ENCODE measurements around the gene CFAP74. TPM values are rescaled to one million over a fixed set of nuclear protein-coding genes. Genes with fewer than 3 reads are reported as not detected.

CFAP74 gene
- total and polyA plus RNA-seq, 9 of the 15 experiments (the other 6 are each of a cell fraction or from before 2014, with no cell fraction given), result 0.03 to 0.15 (median 0.05) TPM; not detected in 6

DNA sequence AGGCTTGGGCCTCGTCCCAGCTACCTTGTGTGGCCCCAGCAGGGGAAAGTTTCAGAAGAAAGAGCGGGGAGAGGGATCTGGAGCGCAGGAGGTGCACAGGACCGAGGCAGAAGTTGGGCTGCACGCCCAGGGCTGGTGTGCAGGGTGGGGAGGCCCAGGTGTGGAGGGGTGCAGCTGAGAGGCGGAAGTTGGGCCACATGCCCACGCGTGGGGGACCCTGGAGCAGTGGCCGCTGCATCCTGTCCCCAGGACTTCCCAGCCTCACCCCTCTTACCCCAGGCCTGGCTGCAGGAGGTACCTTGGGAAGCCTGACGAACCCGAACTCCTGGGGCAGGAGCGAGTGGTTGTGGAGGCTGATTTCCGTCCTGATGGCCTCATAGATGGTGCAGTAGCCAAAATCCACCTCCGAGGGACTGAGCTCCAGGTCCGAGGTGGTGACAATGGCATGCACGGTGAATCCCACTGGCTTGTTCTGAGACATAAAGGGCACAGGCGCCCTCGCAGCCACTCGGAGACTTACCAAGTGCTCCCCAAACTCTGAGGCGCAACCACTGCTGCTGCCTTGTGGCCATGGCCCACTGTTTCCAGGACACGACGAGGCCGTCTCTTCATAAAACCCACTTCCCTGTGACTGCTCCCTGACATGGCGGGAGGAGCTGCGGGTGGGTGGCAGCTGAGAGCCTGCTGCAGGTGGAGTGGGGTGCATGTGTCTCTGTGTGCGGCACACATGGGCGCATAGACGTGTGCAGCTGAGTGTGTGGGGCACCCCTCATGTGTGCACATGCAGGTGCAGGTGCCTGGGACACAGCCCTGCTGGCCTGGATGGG, 64.1 kb downstream of the CFAP74 start (continued):
- TF ChIP-seq CHD7 (IDR thresholded peaks at IDR 0.05; ENCODE audit: low read depth, low read length) (no peak), TSC22D4 (tag; IDR thresholded peaks at IDR 0.05) (no peak), FOXP4 (CRISPR knock-in tag; IDR thresholded peaks at IDR 0.05; ENCODE audit: borderline replicate concordance) (no peak), LEF1 (IDR thresholded peaks at IDR 0.05) (no peak), E4F1 (CRISPR knock-in tag; IDR thresholded peaks at IDR 0.05; ENCODE audit: borderline replicate concordance) (no peak), LCOR (CRISPR knock-in tag; IDR thresholded peaks at IDR 0.05) (no peak), CEBPB (tag; IDR thresholded peaks at IDR 0.05) (no peak)
- TF ChIP-seq, protein P1, sequence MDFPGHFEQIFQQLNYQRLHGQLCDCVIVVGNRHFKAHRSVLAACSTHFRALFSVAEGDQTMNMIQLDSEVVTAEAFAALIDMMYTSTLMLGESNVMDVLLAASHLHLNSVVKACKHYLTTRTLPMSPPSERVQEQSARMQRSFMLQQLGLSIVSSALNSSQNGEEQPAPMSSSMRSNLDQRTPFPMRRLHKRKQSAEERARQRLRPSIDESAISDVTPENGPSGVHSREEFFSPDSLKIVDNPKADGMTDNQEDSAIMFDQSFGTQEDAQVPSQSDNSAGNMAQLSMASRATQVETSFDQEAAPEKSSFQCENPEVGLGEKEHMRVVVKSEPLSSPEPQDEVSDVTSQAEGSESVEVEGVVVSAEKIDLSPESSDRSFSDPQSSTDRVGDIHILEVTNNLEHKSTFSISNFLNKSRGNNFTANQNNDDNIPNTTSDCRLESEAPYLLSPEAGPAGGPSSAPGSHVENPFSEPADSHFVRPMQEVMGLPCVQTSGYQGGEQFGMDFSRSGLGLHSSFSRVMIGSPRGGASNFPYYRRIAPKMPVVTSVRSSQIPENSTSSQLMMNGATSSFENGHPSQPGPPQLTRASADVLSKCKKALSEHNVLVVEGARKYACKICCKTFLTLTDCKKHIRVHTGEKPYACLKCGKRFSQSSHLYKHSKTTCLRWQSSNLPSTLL (IDR thresholded peaks at IDR 0.05), result no peak
